Adrenal gland (tissue), 5 donors: ENCODE results near the gene DHFR.

Experiments used
- CTCF ChIP-seq, 6 experiments: fragments of 450-650 bp in 4 of 6; fragments of 200-600 bp in 2 of 6; sonication (generic) in 1 of 6; IDR thresholded peaks; 1 replicate in 5 of 6; 2 replicates in 1 of 6; pipeline versions ENCODE4 v1.5.1 to v1.8.0; 2016 to 2021; ENCODE audit warnings: antibody characterized with exemption in 6 of 6, mild to moderate bottlenecking in 2 of 6, moderate library complexity in 1 of 6
- POLR2A ChIP-seq, 2 donors: fragments of 450-650 bp; IDR thresholded peaks; one replicate each; pipeline ENCODE4 v1.6.1; 2017; ENCODE audit warnings: antibody characterized with exemption in 2 of 2, mild to moderate bottlenecking in 2 of 2, moderate library complexity in 1 of 2
- donor health status: DM: no; HTN: no; CAD: no.

- no peak for TF ChIP-seq CTCF (IDR thresholded peaks at IDR 0.05)
- no peak for TF ChIP-seq POLR2A (IDR thresholded peaks at IDR 0.05)
These were observed 35.7 kb downstream of the DHFR start for GRCh38 chr5:80619086-80619485.
